HG02884 (cell line): Measurements from ENCODE around the gene SP2.

Source experiments
- ATAC-seq: cut with Tn5 transposase; IDR thresholded peaks from one replicate; pipeline ENCODE4 v1.9.1; 2021; ENCODE audit warnings: mild to moderate bottlenecking, moderate library complexity; ENCODE audit not compliant: unreplicated experiment

SP2 gene

GRCh38 chr17:47869114-47869513 is 26.9 kb upstream of the SP2 start:
- ATAC-seq, result no peak

- ATAC-seq, result no peak
These were observed 26.0 kb upstream of the SP2 start for GRCh38 chr17:47870056-47870455.

- no peak for ATAC-seq
These were observed 25.0 kb upstream of the SP2 start for GRCh38 chr17:47871048-47871447.

- ATAC-seq, result no peak
These were observed 23.9 kb upstream of the SP2 start for GRCh38 chr17:47872019-47872650.

- no peak for ATAC-seq
These were observed 23.3 kb upstream of the SP2 start for GRCh38 chr17:47872651-47873161.

GRCh38 chr17:47873200-47874090 is 22.6 kb upstream of the SP2 start:
- ATAC-seq, result no peak

- no peak for ATAC-seq
These were observed 20.7 kb upstream of the SP2 start for GRCh38 chr17:47875011-47875985.

GRCh38 chr17:47877368-47878034 is 18.5 kb upstream of the SP2 start:
- no peak for ATAC-seq

- no peak for ATAC-seq
These were observed 17.6 kb upstream of the SP2 start for GRCh38 chr17:47878203-47879027.

GRCh38 chr17:47879028-47879585 is 16.9 kb upstream of the SP2 start:
- no peak for ATAC-seq

GRCh38 chr17:47879776-47880454 is 16.1 kb upstream of the SP2 start:
- ATAC-seq, result no peak

GRCh38 chr17:47882247-47882646 is 13.8 kb upstream of the SP2 start:
- no peak for ATAC-seq

GRCh38 chr17:47882695-47883588 is 13.1 kb upstream of the SP2 start:
- no peak for ATAC-seq

- ATAC-seq, result no peak
These were observed 12.2 kb upstream of the SP2 start for GRCh38 chr17:47883589-47884426.

- no peak for ATAC-seq
These were observed 11.7 kb upstream of the SP2 start for GRCh38 chr17:47884427-47884740.

- no peak for ATAC-seq
These were observed 10.9 kb upstream of the SP2 start for GRCh38 chr17:47884905-47885730.
